ENCODE data around the gene SLC16A13. TPM values are rescaled to one million over a fixed set of nuclear protein-coding genes. Genes with fewer than 3 reads are reported as not detected.
"Not testable (repeated sequence)": the region's sequence is repeated elsewhere in the genome, so short reads cannot be mapped to it uniquely, and the experiment has no call there.

SLC16A13 gene
- total and polyA plus RNA-seq, 5 donors from 2014 or later = 1.1 to 3.8 (median 1.6) TPM

DNA sequence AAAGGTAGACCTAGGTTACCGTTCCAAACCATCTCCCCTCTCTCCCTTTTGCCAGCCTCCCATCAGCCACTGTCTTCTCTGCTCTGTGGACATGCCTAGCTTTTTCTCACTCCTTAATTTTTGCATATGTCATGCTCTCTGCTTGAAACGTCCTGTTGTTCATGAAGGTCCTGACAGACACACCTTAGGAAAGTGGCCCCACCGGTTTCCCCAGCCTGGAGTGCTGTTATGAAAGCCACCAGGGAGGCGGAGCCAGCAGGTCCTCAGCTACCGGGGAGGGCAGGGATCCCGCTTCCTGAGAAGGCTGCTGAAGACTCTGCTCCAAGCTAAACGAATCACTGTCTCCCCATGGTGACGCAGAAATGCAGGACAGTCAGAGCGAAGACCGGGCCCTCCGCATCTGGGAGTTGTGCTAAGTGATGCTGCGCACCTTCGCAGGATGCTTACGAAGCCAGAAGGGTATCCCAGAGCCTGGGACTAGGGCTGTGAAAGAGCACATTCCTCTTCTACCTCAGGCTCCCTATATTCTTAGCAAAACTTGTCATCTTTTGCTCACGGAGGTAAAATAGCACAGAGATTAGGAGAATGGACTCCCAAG, 10.4 kb downstream of the SLC16A13 start:
- H3K27ac Mint-ChIP-seq = peak overlapping the region; percentile 91 to 94 (median 93)
- Histone ChIP-seq H3K27ac (ENCODE audit: insufficient read depth, low read length, poor library complexity, severe bottlenecking) (peak overlapping the region; percentile 80), H3K27me3 (ENCODE audit: control insufficient read depth, insufficient read depth, low read length) (no peaks in the 10 kb centered on the region), H3K4me3 (ENCODE audit: low read depth, low read length) (peak overlapping the region; percentile 91), H3K4me1 (ENCODE audit: control insufficient read depth, insufficient read depth, low read length, poor library complexity, severe bottlenecking) (peaks cover 46% of the 10 kb centered on the region), H3K36me3 (ENCODE audit: control insufficient read depth, insufficient read depth, low read length) (no peaks in the 10 kb centered on the region), H3K9me3 (ENCODE audit: control insufficient read depth in 2 of 2, low read length in 2 of 2) (no peaks in the 10 kb centered on the region)
- peak overlapping the region; percentile 55 to 93 (median 84) for H3K4me3 Mint-ChIP-seq
- no peaks in the 10 kb centered on the region for H3K36me3 Mint-ChIP-seq
- DNase-seq (peak in 2 of 3 donors; percentile 35 to 49), ATAC-seq (ENCODE audit: low read depth in 2 of 2) (peak; percentile 16 to 22)
- no peaks in the 10 kb centered on the region for H3K9me3 Mint-ChIP-seq
- H3K4me1 Mint-ChIP-seq = peaks cover 11 to 45% (median 21%) of the 10 kb centered on the region in 4 donors
- peaks cover 27% of the 10 kb centered on the region for H3K27me3 Mint-ChIP-seq

DNA sequence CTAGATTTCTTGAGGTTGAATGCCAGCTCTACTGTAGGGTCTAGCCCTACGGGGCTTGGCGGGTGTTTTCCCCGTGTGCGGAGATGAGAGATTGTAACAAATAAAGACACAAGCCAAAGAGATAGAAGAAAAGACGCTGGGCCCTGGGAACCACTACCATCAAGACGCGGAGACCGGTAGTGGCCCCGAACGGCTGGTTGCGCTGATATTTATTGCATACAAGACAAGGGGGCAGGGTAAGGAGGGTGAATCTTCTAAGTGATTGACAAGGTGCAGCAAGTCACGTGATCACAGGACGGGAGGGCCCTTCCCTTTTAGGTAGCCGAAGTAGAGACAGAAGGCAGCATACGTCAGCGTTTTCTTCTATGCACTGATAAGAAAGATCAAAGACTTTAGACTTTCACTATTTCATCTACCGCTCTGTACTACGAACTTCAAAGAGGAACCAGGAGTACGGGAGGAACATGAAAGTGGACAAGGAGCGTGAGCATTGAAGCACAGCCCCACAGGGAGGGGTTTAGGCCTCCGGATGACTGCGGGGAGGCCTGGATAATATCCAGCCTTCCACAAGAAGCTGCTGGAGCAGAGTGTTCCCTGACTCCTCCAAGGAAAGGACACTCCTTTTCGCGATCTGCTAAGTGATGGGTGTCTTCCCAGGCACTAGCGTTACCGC, 11.0 kb downstream of the SLC16A13 start:
- H3K27me3 Mint-ChIP-seq = peaks cover 21% of the 10 kb centered on the region
- peaks cover 11 to 38% (median 22%) of the 10 kb centered on the region in 4 donors for H3K4me1 Mint-ChIP-seq
- H3K27ac Mint-ChIP-seq = peak overlapping the region; percentile 91 to 94 (median 93)
- not testable (repeated sequence) for H3K36me3 ChIP-seq (ENCODE audit: control insufficient read depth, insufficient read depth, low read length); H3K36me3 Mint-ChIP-seq; H3K27me3 ChIP-seq (ENCODE audit: control insufficient read depth, insufficient read depth, low read length); H3K9me3 ChIP-seq (ENCODE audit: control insufficient read depth in 2 of 2, low read length in 2 of 2); H3K9me3 Mint-ChIP-seq
- Histone ChIP-seq H3K4me3 (ENCODE audit: low read depth, low read length) (peak overlapping the region; percentile 91), H3K27ac (ENCODE audit: insufficient read depth, low read length, poor library complexity, severe bottlenecking) (peak overlapping the region; percentile 80), H3K4me1 (ENCODE audit: control insufficient read depth, insufficient read depth, low read length, poor library complexity, severe bottlenecking) (peaks cover 44% of the 10 kb centered on the region)
- peak; percentile 39 to 45 for ATAC-seq (ENCODE audit: low read depth in 2 of 2)
- peak overlapping the region; percentile 55 to 93 (median 84) for H3K4me3 Mint-ChIP-seq
- peak; percentile 78 to 93 (median 85) for DNase-seq

DNA sequence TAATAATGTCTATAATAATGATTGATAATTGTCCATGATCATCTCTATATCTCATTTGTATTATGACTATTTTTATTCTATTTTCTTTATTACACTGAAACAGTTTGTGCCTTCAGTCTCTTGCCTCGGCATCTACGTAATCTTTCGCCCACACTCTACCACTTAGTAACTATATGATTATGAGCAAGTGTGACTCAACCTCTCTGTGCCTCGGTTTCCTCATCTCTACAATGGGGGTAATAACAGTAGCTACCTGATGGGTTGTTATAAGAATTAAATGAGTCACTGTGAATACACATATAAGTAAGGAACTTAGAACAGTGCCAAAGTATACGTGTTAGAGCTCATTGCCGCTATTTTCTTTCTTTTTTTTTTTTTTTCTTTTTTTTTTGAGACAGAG, 11.8 kb downstream of the SLC16A13 start:
- Mint-ChIP-seq H3K27ac (peak overlapping the region in 2 of 3 donors; percentile 91 to 93), H3K4me1 (peaks cover 11 to 32% (median 20%) of the 10 kb centered on the region in 4 donors), H3K27me3 (peaks cover 18% of the 10 kb centered on the region), H3K4me3 (peak overlapping the region; percentile 55 to 93 (median 77)), H3K9me3 (no peaks in the 10 kb centered on the region), H3K36me3 (no peaks in the 10 kb centered on the region)
- H3K4me1 ChIP-seq (ENCODE audit: control insufficient read depth, insufficient read depth, low read length, poor library complexity, severe bottlenecking) = peaks cover 37% of the 10 kb centered on the region
- DNase-seq (no peak), ATAC-seq (ENCODE audit: low read depth in 2 of 2) (no peak)
- H3K27ac ChIP-seq (ENCODE audit: insufficient read depth, low read length, poor library complexity, severe bottlenecking) = peak overlapping the region; percentile 80
- H3K9me3 ChIP-seq (ENCODE audit: control insufficient read depth in 2 of 2, low read length in 2 of 2) = no peaks in the 10 kb centered on the region
- no peaks in the 10 kb centered on the region for H3K27me3 ChIP-seq (ENCODE audit: control insufficient read depth, insufficient read depth, low read length)
- no peaks in the 10 kb centered on the region for H3K36me3 ChIP-seq (ENCODE audit: control insufficient read depth, insufficient read depth, low read length)
- peak overlapping the region; percentile 91 for H3K4me3 ChIP-seq (ENCODE audit: low read depth, low read length)

DNA sequence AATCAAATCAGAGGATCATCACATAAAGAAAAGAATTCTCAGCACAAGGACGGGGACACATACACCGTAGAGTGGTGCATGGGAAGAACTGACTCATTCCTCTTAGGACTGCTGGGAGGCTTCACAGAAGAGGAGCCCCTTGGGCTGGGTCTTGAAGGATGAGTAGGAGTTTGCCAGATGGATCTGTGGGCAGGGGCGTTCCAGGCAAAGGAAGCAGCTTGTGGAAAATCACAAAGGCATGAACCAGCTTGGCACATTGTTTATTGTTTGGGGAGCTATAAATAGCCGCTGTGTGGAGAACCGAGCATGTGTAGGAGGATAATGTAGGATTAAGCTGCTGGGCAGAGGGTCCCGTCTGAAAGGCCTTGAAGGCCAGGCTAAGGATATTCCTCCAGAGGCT, 13.2 kb downstream of the SLC16A13 start:
- no peaks in the 10 kb centered on the region for H3K9me3 ChIP-seq (ENCODE audit: control insufficient read depth in 2 of 2, low read length in 2 of 2)
- Mint-ChIP-seq H3K4me3 (no peak overlapping the region), H3K27ac (peak overlapping the region in 1 of 3 donors; percentile 68), H3K9me3 (no peaks in the 10 kb centered on the region), H3K27me3 (peaks cover 15% of the 10 kb centered on the region), H3K4me1 (peaks cover 11 to 29% (median 19%) of the 10 kb centered on the region in 4 donors), H3K36me3 (no peaks in the 10 kb centered on the region)
- DNase-seq (no peak), ATAC-seq (ENCODE audit: low read depth in 2 of 2) (no peak)
- no peak overlapping the region for H3K27ac ChIP-seq (ENCODE audit: insufficient read depth, low read length, poor library complexity, severe bottlenecking)
- peaks cover 23% of the 10 kb centered on the region for H3K4me1 ChIP-seq (ENCODE audit: control insufficient read depth, insufficient read depth, low read length, poor library complexity, severe bottlenecking)
- H3K4me3 ChIP-seq (ENCODE audit: low read depth, low read length) = no peak overlapping the region
- no peaks in the 10 kb centered on the region for H3K27me3 ChIP-seq (ENCODE audit: control insufficient read depth, insufficient read depth, low read length)
- no peaks in the 10 kb centered on the region for H3K36me3 ChIP-seq (ENCODE audit: control insufficient read depth, insufficient read depth, low read length)

DNA sequence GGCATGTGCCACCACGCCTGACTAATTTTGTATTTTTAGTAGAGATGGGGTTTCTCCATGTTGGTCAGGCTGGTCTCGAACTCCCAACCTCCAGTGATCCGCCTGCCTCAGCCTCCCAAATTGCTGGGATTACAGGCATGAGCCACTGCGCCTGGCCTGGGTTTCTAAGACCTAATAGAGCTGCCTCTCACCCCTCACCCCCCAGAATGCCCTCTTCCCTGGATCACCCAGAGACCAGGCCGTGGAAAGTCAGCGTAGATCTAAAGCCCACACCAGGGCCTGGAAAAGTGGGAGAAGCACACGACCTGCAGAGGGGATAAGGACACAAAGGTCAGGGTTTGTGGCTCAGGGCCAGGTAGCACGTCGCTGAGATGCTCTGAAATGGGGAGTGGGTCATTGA, 14.8 kb downstream of the SLC16A13 start:
- H3K27me3 ChIP-seq (ENCODE audit: control insufficient read depth, insufficient read depth, low read length); ATAC-seq (ENCODE audit: low read depth in 2 of 2); H3K27ac Mint-ChIP-seq; H3K27ac ChIP-seq (ENCODE audit: insufficient read depth, low read length, poor library complexity, severe bottlenecking); H3K36me3 ChIP-seq (ENCODE audit: control insufficient read depth, insufficient read depth, low read length); H3K4me3 ChIP-seq (ENCODE audit: low read depth, low read length); DNase-seq; H3K4me3 Mint-ChIP-seq; H3K27me3 Mint-ChIP-seq; H3K36me3 Mint-ChIP-seq; H3K9me3 Mint-ChIP-seq; H3K9me3 ChIP-seq (ENCODE audit: control insufficient read depth in 2 of 2, low read length in 2 of 2): not testable (repeated sequence)
- peaks cover 21% of the 10 kb centered on the region for H3K4me1 ChIP-seq (ENCODE audit: control insufficient read depth, insufficient read depth, low read length, poor library complexity, severe bottlenecking)
- peaks cover 11 to 22% (median 16%) of the 10 kb centered on the region in 4 donors for H3K4me1 Mint-ChIP-seq

DNA sequence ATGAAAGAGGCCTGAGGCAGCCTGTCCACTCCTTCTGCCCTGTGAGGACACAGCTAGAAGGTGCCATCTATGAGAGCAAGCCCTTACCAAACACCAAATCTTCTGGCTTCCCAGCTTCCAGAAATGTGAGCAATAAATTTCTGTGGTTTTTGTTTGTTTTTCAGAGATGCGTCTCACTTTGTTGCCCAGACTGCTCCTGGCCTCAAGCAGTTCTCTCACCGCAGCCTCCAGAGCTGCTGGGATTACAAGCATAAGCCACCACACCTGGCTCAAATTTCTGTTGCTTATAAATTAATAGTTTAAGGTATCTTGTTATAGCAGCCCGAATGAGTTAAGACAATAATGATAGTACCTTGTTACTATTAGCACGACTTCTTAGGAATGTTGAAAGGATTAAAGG, 20.6 kb downstream of the SLC16A13 start:
- no peak overlapping the region for H3K4me3 ChIP-seq (ENCODE audit: low read depth, low read length)
- H3K4me1 ChIP-seq (ENCODE audit: control insufficient read depth, insufficient read depth, low read length, poor library complexity, severe bottlenecking) = no peaks in the 10 kb centered on the region
- Mint-ChIP-seq H3K4me3 (no peak overlapping the region), H3K9me3 (no peaks in the 10 kb centered on the region), H3K4me1 (peaks cover 0 to 5% (median 2%) of the 10 kb centered on the region in 4 donors), H3K27ac (no peak overlapping the region), H3K27me3 (peaks cover 13% of the 10 kb centered on the region), H3K36me3 (no peaks in the 10 kb centered on the region)
- no peak overlapping the region for H3K27ac ChIP-seq (ENCODE audit: insufficient read depth, low read length, poor library complexity, severe bottlenecking)
- H3K27me3 ChIP-seq (ENCODE audit: control insufficient read depth, insufficient read depth, low read length) = no peaks in the 10 kb centered on the region
- no peaks in the 10 kb centered on the region for H3K9me3 ChIP-seq (ENCODE audit: control insufficient read depth in 2 of 2, low read length in 2 of 2)
- ATAC-seq (ENCODE audit: low read depth in 2 of 2) = no peak
- no peaks in the 10 kb centered on the region for H3K36me3 ChIP-seq (ENCODE audit: control insufficient read depth, insufficient read depth, low read length)
- no peak for DNase-seq

DNA sequence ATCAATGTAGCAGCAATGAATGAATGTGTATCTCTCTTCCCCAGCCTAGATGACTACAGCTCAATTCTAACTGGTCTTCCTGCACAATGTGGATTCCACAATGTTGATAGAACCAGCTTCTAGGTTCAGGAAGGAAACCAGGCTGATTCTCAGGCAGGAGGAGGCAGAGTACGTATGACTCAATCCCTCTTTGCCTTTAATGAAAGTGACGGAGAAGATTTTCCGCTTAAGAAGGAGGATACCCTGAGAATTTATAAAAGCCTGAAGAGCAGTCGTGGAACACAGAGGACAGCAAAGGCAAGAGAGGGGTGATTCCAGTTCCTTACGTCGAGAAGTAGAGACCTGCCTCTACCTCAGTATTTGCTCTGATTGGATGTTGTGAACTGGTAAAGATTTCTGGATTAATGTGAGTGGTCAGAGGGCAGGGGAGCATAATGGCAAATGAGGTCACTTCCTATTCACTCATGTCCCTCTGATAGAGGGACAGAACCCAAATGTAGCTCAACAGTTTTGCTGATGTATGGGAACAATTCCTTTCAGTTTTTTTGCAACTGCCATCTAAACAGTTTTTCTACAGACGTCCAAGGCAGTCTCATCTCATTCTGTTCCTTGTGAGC, 23.1 kb downstream of the SLC16A13 start:
- Histone ChIP-seq H3K36me3 (ENCODE audit: control insufficient read depth, insufficient read depth, low read length) (no peaks in the 10 kb centered on the region), H3K27ac (ENCODE audit: insufficient read depth, low read length, poor library complexity, severe bottlenecking) (no peak overlapping the region), H3K9me3 (ENCODE audit: control insufficient read depth in 2 of 2, low read length in 2 of 2) (no peaks in the 10 kb centered on the region), H3K4me1 (ENCODE audit: control insufficient read depth, insufficient read depth, low read length, poor library complexity, severe bottlenecking) (no peaks in the 10 kb centered on the region), H3K4me3 (ENCODE audit: low read depth, low read length) (no peak overlapping the region), H3K27me3 (ENCODE audit: control insufficient read depth, insufficient read depth, low read length) (no peaks in the 10 kb centered on the region)
- Mint-ChIP-seq H3K27ac (peak overlapping the region in 1 of 3 donors; percentile 30), H3K4me1 (peaks cover 0 to 3% (median 0%) of the 10 kb centered on the region in 4 donors), H3K9me3 (peaks cover 0 to 2% (median 0%) of the 10 kb centered on the region in 7 donors), H3K4me3 (no peak overlapping the region), H3K27me3 (peaks cover 20% of the 10 kb centered on the region), H3K36me3 (no peaks in the 10 kb centered on the region)
- DNase-seq = no peak
- ATAC-seq (ENCODE audit: low read depth in 2 of 2) = no peak
